SK-N-SH (cell line): ENCODE measurements around the gene IQGAP2.
A peak's percentile ranks its signal among the peaks of the same experiment; 100 is the strongest.

Source experiments
- CTCF ChIP-seq: fragments of 200-600 bp; sonication (generic); IDR thresholded peaks from 2 replicates; pipeline ENCODE4 v1.6.1; 2017; ENCODE audit warnings: antibody characterized with exemption, mild to moderate bottlenecking, moderate library complexity
- EP300 ChIP-seq, 2 experiments: IDR thresholded peaks; 2 replicates each; pipeline versions ENCODE4 v1.4.0 to v1.6.1; 2012; ENCODE audit warnings: borderline replicate concordance in 1 of 2, low read depth in 1 of 2, low read length in 1 of 2
- EZH2phosphoT487 ChIP-seq: fragments of 200-600 bp; sonication (generic); IDR thresholded peaks from 2 replicates; pipeline ENCODE4 v1.6.1; 2017; ENCODE audit warnings: low read depth, mixed run types, mild to moderate bottlenecking, antibody characterized with exemption, moderate library complexity, borderline replicate concordance
- MAX ChIP-seq: IDR thresholded peaks from 2 replicates; pipeline ENCODE4 v1.4.0; 2012; ENCODE audit warnings: low read depth
- NFIC ChIP-seq: IDR thresholded peaks from 2 replicates; pipeline ENCODE4 v1.4.0; 2012; ENCODE audit warnings: borderline replicate concordance
- POLR2AphosphoS5 ChIP-seq: IDR thresholded peaks from 2 replicates; pipeline ENCODE4 v1.6.1; 2012; ENCODE audit warnings: low read depth, low read length

- TF ChIP-seq NFIC: no peak
- TF ChIP-seq CTCF: no peak
- no peak for TF ChIP-seq POLR2AphosphoS5
- TF ChIP-seq EZH2phosphoT487: no peak
- no peak for TF ChIP-seq EP300 (IDR thresholded peaks at IDR 0.05; ENCODE audit: borderline replicate concordance in 1 of 2, low read depth in 1 of 2, low read length in 1 of 2)
- TF ChIP-seq MAX: 0 out of 2 replicates have a peak, but pooled peaks have one; percentile 17
Measured at GRCh38 chr5:76724871-76725270, 321.8 kb downstream of the IQGAP2 start.
